ENCODE data around the gene PPIL6. TPM values are rescaled to one million over a fixed set of nuclear protein-coding genes. Genes with fewer than 3 reads are reported as not detected.

PPIL6 gene
- polyA plus RNA-seq, 1 experiment, result 0.83 TPM

GRCh38 chr6:109460161-109460829 is 19.9 kb upstream of the PPIL6 start:
- Histone ChIP-seq H3K9me3 (ENCODE audit: control insufficient read depth, insufficient read depth, low read length) (no peaks in the 10 kb centered on the region; the same call in 1 of the 2 replicates), H3K4me3 (ENCODE audit: low read depth, low read length) (no peak overlapping the region), H3K27ac (ENCODE audit: low read depth, low read length) (no peak overlapping the region), H3K27me3 (ENCODE audit: control insufficient read depth, insufficient read depth, low read length) (no peaks in the 10 kb centered on the region)
- no peak for DNase-seq (ENCODE audit: low read depth, low spot score)
- CTCF ChIA-PET, result interaction anchor here (1.5 kb wide), 1 partner anchor 579 kb away, joined by 4 read pairs; no protein-coding TSS in a partner anchor
- TF ChIP-seq CTCF (IDR thresholded peaks at IDR 0.05; ENCODE audit: low read depth, low read length), result no peak
- POLR2A ChIA-PET, result interaction anchor here (0.6 to 1.2 kb wide), 2 partner anchors 19 to 33 kb away, joined by 3 read pairs; partner anchors contain the start of gene SMPD2

- Histone ChIP-seq H3K27me3 (ENCODE audit: control insufficient read depth, insufficient read depth, low read length) (no peaks in the 10 kb centered on the region), H3K4me3 (ENCODE audit: low read depth, low read length) (no peak overlapping the region), H3K9me3 (ENCODE audit: control insufficient read depth, insufficient read depth, low read length) (no peaks in the 10 kb centered on the region; the same call in 1 of the 2 replicates), H3K27ac (ENCODE audit: low read depth, low read length) (peak overlapping the region; percentile 12)
- POLR2A ChIA-PET, result no interaction called here
- no peak for DNase-seq (ENCODE audit: low read depth, low spot score)
- CTCF ChIA-PET, result no interaction called here
- TF ChIP-seq CTCF (IDR thresholded peaks at IDR 0.05; ENCODE audit: low read depth, low read length), result no peak
Observed at GRCh38 chr6:109458774-109459531, 18.5 kb upstream of the PPIL6 start.

- CTCF ChIA-PET, result no interaction called here
- Histone ChIP-seq H3K4me3 (ENCODE audit: low read depth, low read length) (no peak overlapping the region), H3K27ac (ENCODE audit: low read depth, low read length) (no peak overlapping the region), H3K27me3 (ENCODE audit: control insufficient read depth, insufficient read depth, low read length) (no peaks in the 10 kb centered on the region), H3K9me3 (ENCODE audit: control insufficient read depth, insufficient read depth, low read length) (no peaks in the 10 kb centered on the region; the same call in 1 of the 2 replicates)
- no peak for TF ChIP-seq CTCF (IDR thresholded peaks at IDR 0.05; ENCODE audit: low read depth, low read length)
- POLR2A ChIA-PET, result no interaction called here
- no peak for DNase-seq (ENCODE audit: low read depth, low spot score)
Observed at GRCh38 chr6:109457562-109457996, 17.2 kb upstream of the PPIL6 start.

- Histone ChIP-seq H3K27me3 (ENCODE audit: control insufficient read depth, insufficient read depth, low read length) (no peaks in the 10 kb centered on the region), H3K4me3 (ENCODE audit: low read depth, low read length) (peak overlapping the region; percentile 91), H3K9me3 (ENCODE audit: control insufficient read depth, insufficient read depth, low read length) (no peaks in the 10 kb centered on the region; the same call in 1 of the 2 replicates), H3K27ac (ENCODE audit: low read depth, low read length) (no peak overlapping the region)
- ChIA-PET POLR2A (interaction anchor here (1.5 kb wide), 1 partner anchor 14 kb away, joined by 3 read pairs; no protein-coding TSS in a partner anchor), CTCF (interaction anchor here (1.5 kb wide), 1 partner anchor 20 kb away, joined by 3 read pairs; no protein-coding TSS in a partner anchor)
- no peak for DNase-seq (ENCODE audit: low read depth, low spot score)
- TF ChIP-seq CTCF (IDR thresholded peaks at IDR 0.05; ENCODE audit: low read depth, low read length), result no peak
Observed at GRCh38 chr6:109456710-109457561, 16.5 kb upstream of the PPIL6 start.
